GM20000 (cell line): ENCODE results near the gene TMCO6.

ENCODE experiments used
- DNase-seq: peaks from one replicate; pipeline ENCODE4 v3.0.0; 2012; ENCODE audit warnings: low spot score
- TF ChIP-seq, protein P1 (sequence below): IDR thresholded peaks from 2 replicates; pipeline ENCODE4 v1.5.1; 2012; ENCODE audit warnings: mild to moderate bottlenecking, control low read depth; ENCODE audit errors: extremely low read depth, missing control alignments

Gene TMCO6

DNA sequence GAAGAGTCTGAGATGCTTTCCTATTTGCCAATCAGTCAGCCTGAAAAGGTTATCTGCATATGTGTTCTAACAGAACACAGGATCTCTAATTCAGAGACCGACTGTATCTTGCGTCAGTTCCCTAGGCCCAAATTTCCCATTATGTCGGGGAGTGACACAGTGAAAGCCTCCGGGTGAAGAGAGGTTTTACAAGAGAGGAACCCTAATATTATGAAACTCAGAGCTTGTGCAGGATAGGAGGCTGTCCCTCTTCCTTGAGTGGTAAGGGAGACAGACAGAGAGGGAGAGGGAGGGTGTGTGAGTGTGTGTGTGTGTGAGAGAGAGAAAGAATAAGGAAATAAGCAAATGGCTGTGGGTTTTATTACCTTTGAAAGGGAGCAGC, 8.2 kb upstream of the TMCO6 start:
- no peak for DNase-seq
- TF ChIP-seq, protein P1, sequence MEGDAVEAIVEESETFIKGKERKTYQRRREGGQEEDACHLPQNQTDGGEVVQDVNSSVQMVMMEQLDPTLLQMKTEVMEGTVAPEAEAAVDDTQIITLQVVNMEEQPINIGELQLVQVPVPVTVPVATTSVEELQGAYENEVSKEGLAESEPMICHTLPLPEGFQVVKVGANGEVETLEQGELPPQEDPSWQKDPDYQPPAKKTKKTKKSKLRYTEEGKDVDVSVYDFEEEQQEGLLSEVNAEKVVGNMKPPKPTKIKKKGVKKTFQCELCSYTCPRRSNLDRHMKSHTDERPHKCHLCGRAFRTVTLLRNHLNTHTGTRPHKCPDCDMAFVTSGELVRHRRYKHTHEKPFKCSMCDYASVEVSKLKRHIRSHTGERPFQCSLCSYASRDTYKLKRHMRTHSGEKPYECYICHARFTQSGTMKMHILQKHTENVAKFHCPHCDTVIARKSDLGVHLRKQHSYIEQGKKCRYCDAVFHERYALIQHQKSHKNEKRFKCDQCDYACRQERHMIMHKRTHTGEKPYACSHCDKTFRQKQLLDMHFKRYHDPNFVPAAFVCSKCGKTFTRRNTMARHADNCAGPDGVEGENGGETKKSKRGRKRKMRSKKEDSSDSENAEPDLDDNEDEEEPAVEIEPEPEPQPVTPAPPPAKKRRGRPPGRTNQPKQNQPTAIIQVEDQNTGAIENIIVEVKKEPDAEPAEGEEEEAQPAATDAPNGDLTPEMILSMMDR, result no peak

DNA sequence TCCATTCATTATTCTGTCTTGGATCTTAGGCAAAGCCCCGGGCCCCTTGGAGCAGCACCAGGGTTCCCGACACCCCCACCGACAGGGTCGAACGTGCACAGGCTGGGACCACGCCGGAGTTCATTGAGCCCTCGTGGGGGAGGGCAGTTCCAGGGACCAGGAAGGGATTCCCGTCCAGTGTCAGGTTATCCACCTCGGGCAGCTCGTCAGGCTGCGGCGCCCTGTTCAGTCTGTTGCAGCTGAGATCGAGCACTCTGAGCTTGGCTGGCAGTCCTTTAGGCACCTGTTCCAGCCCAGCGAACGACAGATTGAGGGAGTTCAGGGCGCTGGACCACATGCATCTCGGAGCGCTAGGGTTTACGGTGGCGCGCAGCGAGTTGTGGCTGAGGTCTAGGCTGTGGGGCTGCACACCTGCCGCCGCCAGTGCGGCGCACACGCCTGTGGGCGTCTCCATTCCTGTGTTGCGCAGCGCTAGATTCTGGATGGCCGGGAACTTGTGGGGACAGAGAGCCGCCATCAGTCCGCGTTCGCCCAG, 7.4 kb upstream of the TMCO6 start:
- peak; percentile 26 for DNase-seq
- TF ChIP-seq, protein P1, result no peak

DNA sequence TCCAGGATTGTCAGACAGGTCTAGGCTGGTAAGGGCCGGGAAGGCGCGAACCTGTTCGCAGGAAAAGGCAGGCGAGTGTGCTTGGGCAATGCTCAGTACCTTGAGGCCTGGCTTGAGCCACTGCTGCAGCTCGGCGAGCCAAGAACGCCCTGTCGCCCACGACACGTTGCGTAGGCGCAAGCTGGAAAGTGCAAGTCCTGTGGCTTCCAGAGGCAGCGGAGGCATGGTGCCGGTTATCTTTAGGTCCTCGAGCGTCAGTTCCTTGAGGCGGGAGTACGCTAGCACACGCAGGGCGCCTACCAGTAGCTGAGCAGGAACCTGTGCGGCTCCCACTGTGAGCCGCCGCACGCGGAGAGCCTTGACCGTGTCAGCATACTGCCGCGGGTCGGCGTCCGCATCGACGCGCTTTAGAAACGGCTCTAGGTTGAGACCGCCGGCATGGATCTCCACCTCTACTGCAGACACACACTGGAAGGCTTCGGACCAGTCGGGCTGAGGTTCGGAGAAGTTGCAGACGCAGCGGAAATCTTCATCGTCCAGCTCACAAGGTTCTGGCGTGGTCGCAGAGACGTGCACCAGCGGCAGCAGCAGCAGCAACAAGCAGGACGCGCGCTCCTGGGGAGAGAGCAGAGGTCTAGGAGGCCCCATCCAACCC, 6.8 kb upstream of the TMCO6 start:
- DNase-seq, result peak; percentile 44
- TF ChIP-seq, protein P1, result no peak

DNA sequence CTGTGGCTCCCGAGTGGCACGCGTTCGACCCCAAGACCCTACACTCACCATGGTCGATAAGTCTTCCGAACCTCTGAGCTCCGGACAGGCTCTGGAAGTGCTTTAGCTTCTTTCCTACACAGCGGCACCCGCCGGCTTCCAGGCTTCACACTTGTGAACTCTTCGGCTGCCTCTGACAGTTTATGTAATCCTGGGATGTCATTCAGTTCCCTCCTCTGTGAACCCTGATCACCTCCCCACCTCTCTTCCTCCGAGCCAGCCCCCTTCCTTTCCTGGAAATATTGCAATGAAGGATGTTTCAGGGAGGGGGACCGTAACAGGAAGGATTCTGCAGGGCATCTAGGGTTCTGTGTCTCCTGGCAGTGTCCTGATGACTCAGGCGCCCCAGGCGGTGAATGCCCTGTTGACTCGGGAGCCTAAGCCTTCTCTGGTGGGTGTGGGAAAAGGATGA, 6.2 kb upstream of the TMCO6 start, which contains the start of gene CD14:
Gene CD14 (minus strand): TSS at position 155 of the 451 bp plus-strand sequence. CDS start 104 bp downstream, at position 51.
- DNase-seq, result no peak
- TF ChIP-seq, protein P1, result no peak

DNA sequence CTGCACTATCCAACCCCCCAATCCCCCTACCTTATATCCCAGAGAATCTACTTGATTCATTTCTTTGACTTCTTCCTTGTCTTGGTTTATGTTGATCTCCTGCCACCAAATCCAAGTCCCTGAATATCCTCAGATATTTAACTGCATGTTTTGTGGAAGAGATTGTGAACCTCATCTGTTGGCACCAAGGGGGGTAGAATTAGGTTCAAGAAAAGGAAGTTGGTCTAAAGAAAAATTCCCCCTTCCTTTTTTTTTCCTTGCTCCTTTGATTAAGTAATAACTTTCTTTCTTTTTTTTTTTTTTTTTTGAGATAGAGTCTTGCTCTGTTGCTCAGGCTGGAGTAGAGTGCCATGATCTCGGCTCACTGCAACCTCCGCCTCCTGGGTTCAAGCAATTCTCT, 5.8 kb upstream of the TMCO6 start:
- TF ChIP-seq, protein P1, result no peak
- DNase-seq, result no peak

DNA sequence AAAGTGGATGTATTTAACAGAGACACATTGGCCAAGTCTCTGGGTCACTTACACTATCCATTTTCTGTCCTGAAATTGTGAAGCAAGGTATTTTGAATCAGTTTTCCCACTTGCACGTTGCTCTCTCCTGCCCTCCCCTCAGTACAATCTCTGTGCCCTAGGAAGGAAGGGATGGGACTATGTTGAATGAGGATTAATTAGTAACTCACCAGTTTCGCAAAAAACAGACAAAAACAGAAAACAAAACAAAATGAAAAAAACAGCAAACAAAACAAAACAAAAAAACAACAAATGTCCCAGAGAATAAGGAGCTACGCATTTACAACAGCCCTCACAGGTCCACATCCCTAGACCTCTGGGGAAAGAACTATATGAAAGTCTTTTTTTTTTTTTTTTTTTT, 5.1 kb upstream of the TMCO6 start:
- TF ChIP-seq, protein P1, result no peak
- no peak for DNase-seq
